Erythroblast (primary cell): ENCODE measurements around the gene NOD2.

Experiments used
- DNase-seq, 2 experiments: peaks; one replicate each; lab custom pipeline; 2025; lab: John Stamatoyannopoulos, UW
- GATA1 ChIP-seq: IDR thresholded peaks from 2 replicates; pipeline ENCODE4 v1.6.1; 2011; ENCODE audit warnings: low read depth, mild to moderate bottlenecking, control low read depth, low read length, moderate library complexity
- POLR2A ChIP-seq: IDR thresholded peaks from 2 replicates; pipeline ENCODE4 v1.6.1; 2011; ENCODE audit warnings: mild to moderate bottlenecking, low read length

Gene NOD2

GRCh38 chr16:50774405-50774804, 81.0 kb downstream of the NOD2 start:
- DNase-seq: no peak
- TF ChIP-seq GATA1: no peak
- no peak for TF ChIP-seq POLR2A

GRCh38 chr16:50774960-50775359, 81.6 kb downstream of the NOD2 start:
- DNase-seq: no peak
- no peak for TF ChIP-seq GATA1
- TF ChIP-seq POLR2A: no peak

GRCh38 chr16:50776037-50776436, 82.6 kb downstream of the NOD2 start:
- no peak for DNase-seq
- no peak for TF ChIP-seq POLR2A
- no peak for TF ChIP-seq GATA1

- DNase-seq: no peak
- no peak for TF ChIP-seq POLR2A
- no peak for TF ChIP-seq GATA1
Observed at GRCh38 chr16:50778284-50779163, 85.1 kb downstream of the NOD2 start.

GRCh38 chr16:50781043-50781442, 87.6 kb downstream of the NOD2 start:
- TF ChIP-seq GATA1: no peak
- no peak for TF ChIP-seq POLR2A
- DNase-seq: peak; percentile 3 to 14

GRCh38 chr16:50781518-50781917, 88.1 kb downstream of the NOD2 start:
- no peak for DNase-seq
- no peak for TF ChIP-seq GATA1
- no peak for TF ChIP-seq POLR2A
